HG03175 (cell line): ENCODE results near the gene SLTM.
"Not testable (repeated sequence)": the region's sequence is repeated elsewhere in the genome, so short reads cannot be mapped to it uniquely, and the experiment has no call there.

Experiments
- ATAC-seq: cut with Tn5 transposase; IDR thresholded peaks from one replicate; pipeline ENCODE4 v1.9.1; 2021; ENCODE audit warnings: mild to moderate bottlenecking, moderate library complexity; ENCODE audit not compliant: unreplicated experiment

The SLTM gene

DNA sequence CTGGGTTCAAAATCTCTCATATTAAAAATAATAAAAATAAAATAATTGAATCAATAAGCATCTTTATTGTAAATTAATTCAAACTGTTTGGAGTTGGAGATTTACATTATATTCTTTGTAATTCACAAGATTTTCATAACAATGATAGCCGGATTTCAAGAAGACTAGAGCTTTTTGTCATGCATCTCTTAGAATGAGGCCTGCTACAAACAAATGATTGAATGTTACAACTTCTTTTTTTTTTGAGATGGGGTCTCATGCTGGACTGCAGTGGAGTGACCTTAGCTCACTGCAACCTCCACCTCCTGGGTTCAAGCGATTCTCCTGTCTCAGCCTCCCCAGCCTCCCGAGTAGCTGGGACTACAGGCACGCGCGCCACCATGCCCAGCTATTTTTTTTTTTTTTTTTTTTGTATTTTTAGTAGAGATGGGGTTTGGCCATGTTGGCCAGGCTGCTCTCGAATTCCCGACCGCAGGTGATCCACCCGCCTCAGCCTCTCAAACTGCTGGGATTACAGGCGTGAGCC, 3.5 kb downstream of the SLTM start:
- ATAC-seq, result no peak

DNA sequence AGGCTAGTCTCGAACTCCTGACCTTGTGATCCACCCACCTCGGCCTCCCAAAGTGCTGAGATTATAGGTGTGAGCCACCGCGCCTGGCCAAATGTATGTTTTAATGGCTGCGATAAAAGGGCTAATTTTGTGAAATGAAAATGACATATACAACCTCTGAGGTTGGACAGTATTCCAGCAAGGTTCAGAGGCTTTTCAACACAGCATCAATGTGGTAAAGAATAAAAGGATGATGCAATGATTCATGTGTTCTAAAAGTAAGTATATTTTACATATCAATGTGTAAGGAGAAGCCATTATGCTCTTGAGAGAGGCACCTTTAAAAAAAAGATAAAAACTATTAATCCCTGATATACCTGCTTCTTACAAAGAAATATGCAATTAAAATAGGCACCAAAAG, 6.7 kb downstream of the SLTM start:
- no peak for ATAC-seq

GRCh38 chr15:58924327-58924726, 9.2 kb downstream of the SLTM start:
- ATAC-seq, result no peak

DNA sequence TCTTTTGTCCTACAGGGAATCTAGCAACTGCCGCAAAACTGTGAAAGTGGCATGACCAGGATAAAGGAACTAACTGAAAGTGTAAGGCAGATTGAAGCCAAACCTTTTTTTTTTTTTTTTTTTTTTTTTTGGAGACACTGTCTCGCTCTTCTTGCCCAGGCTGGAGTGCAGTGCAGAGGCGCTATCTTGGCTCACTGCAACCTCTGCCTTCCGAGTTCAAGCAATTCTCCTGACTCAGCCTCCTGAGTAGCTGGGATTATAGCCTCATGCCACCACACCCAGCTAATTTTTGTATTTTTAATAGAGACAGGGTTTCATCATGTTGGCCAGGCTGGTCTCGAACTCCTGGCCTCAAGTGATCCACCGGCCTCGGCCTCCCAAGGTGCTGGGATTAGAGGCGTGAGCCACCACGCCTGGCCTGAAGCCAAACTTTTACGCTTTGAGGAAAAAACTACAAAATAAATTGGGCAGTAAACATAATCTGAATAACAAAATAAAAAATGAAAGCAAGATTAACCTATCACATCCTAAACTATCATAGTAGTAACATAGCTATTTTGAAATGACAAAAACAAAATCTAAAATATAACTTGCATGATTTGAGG, 9.7 kb downstream of the SLTM start:
- ATAC-seq, result no peak

DNA sequence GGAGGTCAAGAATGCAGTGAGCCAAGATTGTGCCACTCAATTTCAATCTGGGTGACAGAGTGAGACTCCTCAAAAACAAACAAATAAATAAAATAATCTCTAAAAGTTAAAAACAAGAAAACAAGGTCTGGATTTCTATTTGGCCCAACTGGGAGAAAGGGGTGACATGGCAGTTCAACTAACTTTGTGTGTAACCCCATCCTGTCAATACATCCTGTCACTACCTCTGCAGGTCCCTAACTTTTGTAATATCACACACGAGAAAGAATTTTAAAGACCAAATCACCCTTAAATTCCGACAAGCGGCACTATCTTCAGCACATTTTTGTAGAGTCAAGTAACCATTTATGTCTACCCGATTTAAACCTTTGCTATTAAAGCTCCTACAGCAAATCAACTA, 10.2 kb downstream of the SLTM start:
- ATAC-seq, result no peak

DNA sequence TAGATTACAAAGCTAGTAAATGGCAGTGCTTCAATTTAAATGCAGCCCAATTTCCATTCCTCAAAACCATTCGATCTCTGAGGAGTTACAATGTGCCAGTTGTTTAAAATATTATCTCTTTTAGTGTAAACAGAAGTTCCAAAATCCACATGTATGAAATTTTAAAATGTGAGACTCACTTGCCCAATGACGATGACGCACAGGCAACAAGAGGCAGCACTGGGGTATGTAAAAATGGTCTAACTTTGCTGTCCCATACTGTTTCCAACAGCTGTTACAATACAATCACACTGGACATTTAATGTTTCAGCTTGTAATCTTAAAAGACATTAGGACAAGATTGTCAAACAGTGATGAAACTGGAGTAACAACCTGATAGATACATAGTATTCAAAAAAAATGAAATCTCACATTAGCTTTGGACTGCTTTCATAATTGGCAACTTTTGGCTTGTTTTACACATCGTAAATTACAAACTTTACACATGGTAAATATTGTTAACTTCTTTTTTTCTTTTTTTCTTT, 12.2 kb downstream of the SLTM start:
- no peak for ATAC-seq

- ATAC-seq, result not testable (repeated sequence)
Observed at GRCh38 chr15:58920447-58920846, 13.0 kb downstream of the SLTM start.

- ATAC-seq, result no peak
Observed at GRCh38 chr15:58919232-58919631, 14.2 kb downstream of the SLTM start.

DNA sequence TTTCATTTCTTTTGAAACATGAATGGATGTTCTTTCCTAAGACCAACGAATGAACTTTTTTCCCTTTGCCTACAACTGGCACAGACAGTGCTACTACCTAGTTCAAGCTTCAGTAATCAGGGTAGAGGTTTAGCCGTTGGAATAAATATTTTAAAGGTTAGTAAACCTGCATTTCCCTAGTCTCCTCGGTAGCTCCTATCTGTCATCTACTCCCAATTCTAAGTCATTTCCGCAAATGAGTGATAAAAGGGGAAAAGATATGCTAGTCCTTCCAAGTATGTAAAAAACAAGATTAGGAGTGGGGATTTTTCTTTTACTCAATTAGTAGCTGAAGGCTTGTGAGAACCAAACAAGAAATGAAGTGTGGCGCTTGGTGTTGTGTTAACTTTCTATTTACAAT, 15.2 kb downstream of the SLTM start:
- no peak for ATAC-seq

DNA sequence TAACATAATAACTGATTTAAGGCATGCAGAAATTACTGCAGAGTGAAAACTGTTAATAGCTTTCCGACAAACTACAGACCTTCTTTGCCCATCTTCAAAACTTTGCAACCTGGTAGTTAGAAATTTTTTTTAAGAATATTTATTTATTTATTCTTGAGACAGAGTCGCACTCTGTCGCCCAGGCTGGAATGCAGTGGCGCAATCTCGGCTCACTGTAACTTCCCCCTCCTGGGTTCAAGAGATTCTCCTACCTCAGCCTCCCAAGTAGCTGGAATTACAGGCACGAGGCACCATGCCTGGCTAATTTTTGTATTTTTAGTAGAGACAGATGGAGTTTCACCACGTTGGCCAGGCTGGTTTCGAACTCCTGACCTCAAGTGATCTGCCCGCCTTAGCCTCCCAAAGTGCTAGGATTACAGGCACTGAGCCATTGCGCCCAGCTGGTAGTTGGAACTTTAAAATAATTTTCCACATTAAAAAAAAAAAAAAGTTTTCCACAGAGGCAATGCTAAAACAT, 15.8 kb downstream of the SLTM start:
- ATAC-seq, result not testable (repeated sequence)

GRCh38 chr15:58916962-58917361, 16.5 kb downstream of the SLTM start:
- no peak for ATAC-seq

DNA sequence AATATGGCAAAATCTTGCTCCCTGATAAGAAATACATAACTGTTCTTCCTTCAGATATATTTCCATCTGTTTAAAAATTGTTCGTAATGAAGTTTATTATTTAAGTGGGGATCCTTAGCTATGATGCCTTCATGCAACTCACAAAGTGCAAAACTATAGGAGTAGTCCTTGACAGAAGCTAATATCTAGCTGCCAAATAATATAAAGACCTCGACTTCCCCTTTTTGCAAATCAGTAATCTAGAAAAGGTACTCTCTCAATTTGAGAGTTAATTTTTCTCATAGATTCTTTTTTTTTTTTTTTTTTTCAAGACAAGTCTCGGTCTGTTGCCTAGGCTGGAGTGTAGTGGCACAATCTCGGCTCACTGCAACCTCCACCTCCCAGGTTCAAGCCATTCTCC, 23.0 kb downstream of the SLTM start:
- no peak for ATAC-seq

DNA sequence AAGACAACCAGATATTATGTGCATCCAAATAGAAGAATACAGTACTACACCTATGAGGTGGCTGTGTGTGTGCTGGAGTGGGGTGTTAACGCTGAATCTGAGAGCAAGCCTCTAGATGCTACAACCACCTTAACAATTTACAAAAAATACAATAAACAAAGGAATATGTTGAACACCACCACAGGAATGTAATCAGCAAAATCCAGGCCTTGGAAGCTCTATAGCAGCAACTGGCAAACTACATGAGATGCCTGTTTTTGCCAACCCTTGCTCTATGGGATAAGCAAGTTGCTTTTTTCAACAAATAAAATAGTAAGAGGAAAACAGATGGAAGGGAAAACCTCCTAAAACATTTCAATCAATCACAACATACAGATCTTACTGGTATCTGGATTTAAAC, 23.9 kb downstream of the SLTM start:
- no peak for ATAC-seq

DNA sequence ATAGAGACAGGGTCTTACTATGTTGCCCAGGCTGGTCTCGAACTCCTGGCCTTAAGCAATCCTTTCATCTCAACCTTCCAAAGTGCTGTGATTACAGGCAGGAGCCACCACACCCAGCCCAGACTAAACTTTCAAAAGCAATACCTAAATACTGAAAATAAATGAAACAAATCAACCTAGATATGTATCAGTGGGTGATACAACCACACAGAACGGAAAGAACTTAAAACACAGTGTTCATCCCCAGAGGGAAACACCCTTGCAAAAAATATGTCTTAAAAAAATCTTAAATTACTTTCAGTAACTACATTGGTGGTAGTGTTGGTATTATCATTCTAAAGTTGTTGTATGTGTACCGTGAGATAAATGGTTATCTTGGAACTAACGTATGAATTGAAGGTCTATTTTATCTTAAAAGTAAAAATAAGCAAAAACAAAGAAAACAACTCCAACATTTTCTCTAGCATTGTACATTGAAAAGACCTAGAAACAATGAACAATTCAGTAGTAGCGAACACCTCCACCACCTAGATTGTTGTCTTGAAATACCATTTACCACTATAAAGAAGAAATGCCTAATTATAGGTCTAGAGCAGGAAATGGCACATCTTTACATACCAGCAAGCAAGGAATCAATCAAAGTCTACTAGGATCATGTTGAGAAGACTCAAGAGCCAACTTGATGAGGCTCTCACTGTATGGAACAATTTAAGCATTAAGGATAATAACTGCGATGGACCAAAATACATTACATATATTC, 24.7 kb downstream of the SLTM start:
- ATAC-seq, result no peak

- no peak for ATAC-seq
Observed at GRCh38 chr15:58900631-58901030, 32.8 kb downstream of the SLTM start.

DNA sequence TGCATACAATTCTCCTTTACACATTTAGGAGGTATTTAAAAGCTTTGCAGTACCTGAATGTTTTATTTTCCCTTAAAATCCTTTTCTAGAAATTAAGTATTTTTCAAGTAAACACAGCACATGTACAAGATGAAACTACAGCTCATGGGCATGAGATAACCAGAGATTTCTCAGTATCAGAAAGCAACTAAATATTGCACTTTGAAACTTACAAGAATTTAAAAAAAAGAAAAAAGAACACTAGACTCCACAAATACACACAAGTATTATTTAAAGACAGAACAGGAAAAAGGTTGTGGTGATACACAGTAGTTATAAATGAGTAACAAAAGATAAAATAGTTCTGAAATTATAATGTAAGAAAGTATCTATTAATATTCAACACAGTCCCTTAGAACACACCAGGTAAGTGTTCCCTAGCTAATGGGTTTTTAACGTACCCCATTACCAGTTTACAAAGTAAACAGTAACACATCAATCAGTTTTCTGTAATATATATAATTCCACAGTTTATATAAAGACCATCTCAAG, 35.3 kb downstream of the SLTM start:
- no peak for ATAC-seq

DNA sequence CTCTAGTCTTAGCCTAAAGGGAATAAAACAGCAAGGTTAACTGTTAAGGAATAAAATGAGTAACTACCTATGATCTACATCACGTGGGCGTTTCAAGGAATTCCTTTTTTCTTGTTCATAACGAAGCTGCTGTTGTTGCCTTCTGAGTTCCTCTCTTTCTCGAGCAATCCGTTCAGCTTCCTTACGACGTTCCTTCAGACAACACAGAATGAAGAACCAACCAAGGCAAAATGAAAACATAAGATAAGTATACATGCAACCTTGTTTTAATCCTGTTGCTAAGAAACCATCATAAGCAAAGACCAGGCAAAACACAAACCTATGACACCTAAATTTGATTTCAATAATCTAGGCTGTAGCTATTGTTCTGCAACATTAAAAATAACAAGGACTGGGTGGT, 44.1 kb downstream of the SLTM start:
- ATAC-seq, result no peak

- no peak for ATAC-seq
Observed at GRCh38 chr15:58886921-58887320, 46.6 kb downstream of the SLTM start.

DNA sequence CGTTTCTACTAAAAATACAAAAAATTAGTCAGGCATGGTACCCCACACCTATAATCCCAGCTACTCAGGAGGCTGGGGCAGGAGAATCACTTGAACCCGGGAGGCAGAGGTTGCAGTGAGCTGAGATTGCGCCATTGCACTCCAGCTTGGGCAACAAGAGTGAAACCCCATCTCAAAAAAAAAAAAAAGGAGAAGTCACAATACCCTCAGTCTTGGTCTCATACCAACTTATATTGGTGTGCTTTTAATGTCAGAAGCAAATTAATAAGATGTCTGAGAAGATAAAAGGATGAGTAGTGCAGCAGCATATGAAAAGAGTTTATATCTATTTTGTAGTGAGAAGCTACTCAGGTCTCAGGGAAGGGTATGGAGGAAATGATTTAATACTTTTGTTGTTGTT, 49.6 kb downstream of the SLTM start:
- not testable (repeated sequence) for ATAC-seq

DNA sequence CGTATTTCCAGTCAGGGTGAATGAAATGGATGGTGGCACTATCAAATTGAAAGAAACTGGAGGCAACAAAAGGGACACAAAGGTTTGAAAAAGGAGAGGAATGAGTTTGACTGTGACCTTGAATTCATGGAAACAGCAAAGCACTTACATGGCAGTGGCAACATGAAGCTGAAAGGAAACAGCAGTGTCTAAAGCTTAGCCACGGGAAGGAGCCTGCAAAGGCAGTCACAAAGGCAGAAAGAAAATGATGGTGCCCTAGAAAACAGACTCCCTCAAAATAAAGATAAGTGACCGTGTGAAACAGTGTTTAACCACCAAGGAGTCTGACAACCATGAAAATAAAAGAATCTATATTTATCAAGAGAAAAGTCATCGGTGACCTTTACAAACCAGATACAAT, 51.2 kb downstream of the SLTM start:
- ATAC-seq, result no peak

GRCh38 chr15:58880320-58880719, 53.2 kb downstream of the SLTM start:
- no peak for ATAC-seq
